Stomach (tissue), 9 donors: ENCODE measurements around the gene KCNJ5. TPM values are rescaled to one million over a fixed set of nuclear protein-coding genes. Genes with fewer than 3 reads are reported as not detected.

Experiments used
- DNase-seq, 2 donors: peaks; one replicate each; pipeline versions ENCODE4 v3.0.0 to v3.0.0-alpha.2; 2013 to 2019
- H3K27ac ChIP-seq, 5 donors: fragments of 200-600 bp in 4 of 5; sonication (generic) in 4 of 5; one replicate each; pipeline ENCODE4 v1.5.1; 2013 to 2019; ENCODE audit warnings: mild to moderate bottlenecking in 1 of 5, moderate library complexity in 1 of 5
- H3K27me3 ChIP-seq, 3 donors: fragments of 200-600 bp; sonication (generic); one replicate each; pipeline ENCODE4 v1.5.1; 2017 to 2019; ENCODE audit warnings: mixed run types in 1 of 3
- H3K36me3 ChIP-seq, 4 donors: fragments of 200-600 bp; sonication (generic); 1 replicate in 3 of 4; 2 replicates in 1 of 4; pipeline ENCODE4 v1.5.1; 2016 to 2019
- H3K4me1 ChIP-seq, 4 donors: fragments of 200-600 bp; sonication (generic); one replicate each; pipeline ENCODE4 v1.5.1; 2016 to 2019
- H3K4me3 ChIP-seq, 4 donors: fragments of 200-600 bp; sonication (generic) in 3 of 4; one replicate each; pipeline ENCODE4 v1.5.1; 2016 to 2019; ENCODE audit warnings: mild to moderate bottlenecking in 1 of 4
- H3K9me3 ChIP-seq, 4 donors: fragments of 200-600 bp; sonication (generic); one replicate each; pipeline ENCODE4 v1.5.1; 2016 to 2019
- EP300 ChIP-seq: sonication (generic); formaldehyde crosslinking; IDR thresholded peaks from one replicate; pipeline ENCODE4 v1.6.1; 2017; ENCODE audit warnings: antibody characterized with exemption
- POLR2A ChIP-seq, 4 donors: fragments of 450-650 bp; IDR thresholded peaks; one replicate each; pipeline ENCODE4 v1.6.1; 2016; ENCODE audit warnings: antibody characterized with exemption in 4 of 4, control low read depth in 2 of 4, mild to moderate bottlenecking in 1 of 4, moderate library complexity in 1 of 4
- POLR2AphosphoS5 ChIP-seq, 3 donors: sonication (generic); formaldehyde crosslinking; IDR thresholded peaks; one replicate each; pipeline ENCODE4 v1.6.1; 2016; ENCODE audit warnings: antibody characterized with exemption in 3 of 3
- WGBS, 5 donors: extraction: QIAGEN DNeasy Blood & Tissue Kit in 3 of 5; methylation state at CpG; one replicate each; pipeline versions ENCODE4 v1.1.5 to v1.1.7; 2013 to 2018; 5-methylcytosine and 5-hydroxymethylcytosine counted together
- intact Hi-C: fragments of 100-400 bp; cut with DNase I; formaldehyde crosslinking; loops from one replicate; pipeline ENCODE4 v1.15.1; 2023; ENCODE audit warnings: low total_unique reads
- polyA plus RNA-seq, 3 donors: library from polyadenylated mRNA; stranded (reverse); fragments of 200-250 nt; gene quantifications; one replicate each; pipeline ENCODE4 v1.2.3, GENCODE V29; 2013
- total RNA-seq, 5 donors: library from RNA; depleted of rRNA; stranded (reverse); fragments of >200 nt; gene quantifications; one replicate each; pipeline versions ENCODE4 v1.1.0 to v1.2.3, GENCODE V29; 2014 to 2016
- TF ChIP-seq, protein P1 (sequence below), 7 experiments: fragments of 450-650 bp in 4 of 7; fragments of 200-600 bp in 3 of 7; sonication (generic) in 3 of 7; IDR thresholded peaks; one replicate each; pipeline ENCODE4 v1.5.1; 2016 to 2019; ENCODE audit warnings: antibody characterized with exemption in 7 of 7, control low read depth in 2 of 7, mild to moderate bottlenecking in 1 of 7
- donor health status: healthy with polysubstance abuse.
- donor health status: Bipolar disorder and iron deficiency.
- donor health status: healthy.

KCNJ5 gene
- total and polyA plus RNA-seq, 8 donors: 0.25 to 1.9 (median 0.83) TPM; not detected in 2

- peaks cover 40 to 62% (median 53%) of the 10 kb centered on the region in 4 donors for H3K4me1 ChIP-seq
- peak overlapping the region in 2 of 5 donors; percentile 29 to 71 for H3K27ac ChIP-seq
- WGBS, 5 donors: 44 to 52% (median 47%) methylated on average over 8 to 9 of the region's 9 CpGs
- no peak for DNase-seq
- intact Hi-C loops: no loop called here
- TF ChIP-seq EP300 (no peak), POLR2AphosphoS5 (IDR thresholded peaks at IDR 0.05) (no peak), POLR2A (IDR thresholded peaks at IDR 0.05) (no peak)
- TF ChIP-seq, protein P1, sequence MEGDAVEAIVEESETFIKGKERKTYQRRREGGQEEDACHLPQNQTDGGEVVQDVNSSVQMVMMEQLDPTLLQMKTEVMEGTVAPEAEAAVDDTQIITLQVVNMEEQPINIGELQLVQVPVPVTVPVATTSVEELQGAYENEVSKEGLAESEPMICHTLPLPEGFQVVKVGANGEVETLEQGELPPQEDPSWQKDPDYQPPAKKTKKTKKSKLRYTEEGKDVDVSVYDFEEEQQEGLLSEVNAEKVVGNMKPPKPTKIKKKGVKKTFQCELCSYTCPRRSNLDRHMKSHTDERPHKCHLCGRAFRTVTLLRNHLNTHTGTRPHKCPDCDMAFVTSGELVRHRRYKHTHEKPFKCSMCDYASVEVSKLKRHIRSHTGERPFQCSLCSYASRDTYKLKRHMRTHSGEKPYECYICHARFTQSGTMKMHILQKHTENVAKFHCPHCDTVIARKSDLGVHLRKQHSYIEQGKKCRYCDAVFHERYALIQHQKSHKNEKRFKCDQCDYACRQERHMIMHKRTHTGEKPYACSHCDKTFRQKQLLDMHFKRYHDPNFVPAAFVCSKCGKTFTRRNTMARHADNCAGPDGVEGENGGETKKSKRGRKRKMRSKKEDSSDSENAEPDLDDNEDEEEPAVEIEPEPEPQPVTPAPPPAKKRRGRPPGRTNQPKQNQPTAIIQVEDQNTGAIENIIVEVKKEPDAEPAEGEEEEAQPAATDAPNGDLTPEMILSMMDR (IDR thresholded peaks at IDR 0.05): no peak
- no peak overlapping the region for H3K4me3 ChIP-seq
- no peaks in the 10 kb centered on the region for H3K36me3 ChIP-seq
- no peaks in the 10 kb centered on the region for H3K9me3 ChIP-seq
- peaks cover 0 to 37% (median 12%) of the 10 kb centered on the region in 3 donors for H3K27me3 ChIP-seq
Observed at GRCh38 chr11:128893578-128894285, 2.6 kb downstream of the KCNJ5 start.

- Histone ChIP-seq H3K27me3 (peaks cover 0 to 36% (median 12%) of the 10 kb centered on the region in 3 donors), H3K27ac (peak overlapping the region in 1 of 5 donors; percentile 71), H3K4me1 (peaks cover 40 to 62% (median 53%) of the 10 kb centered on the region in 4 donors), H3K9me3 (no peaks in the 10 kb centered on the region), H3K36me3 (no peaks in the 10 kb centered on the region), H3K4me3 (no peak overlapping the region)
- DNase-seq: no peak
- intact Hi-C loops: no loop called here
- 32 to 64% (median 50%) methylated on average over 3 of the region's 3 CpGs for WGBS, 5 donors
- TF ChIP-seq POLR2A (IDR thresholded peaks at IDR 0.05): no peak
- TF ChIP-seq EP300: no peak
- TF ChIP-seq, protein P1 (IDR thresholded peaks at IDR 0.05): no peak
- TF ChIP-seq POLR2AphosphoS5 (IDR thresholded peaks at IDR 0.05): no peak
Observed at GRCh38 chr11:128894286-128894681, 3.1 kb downstream of the KCNJ5 start.

DNA sequence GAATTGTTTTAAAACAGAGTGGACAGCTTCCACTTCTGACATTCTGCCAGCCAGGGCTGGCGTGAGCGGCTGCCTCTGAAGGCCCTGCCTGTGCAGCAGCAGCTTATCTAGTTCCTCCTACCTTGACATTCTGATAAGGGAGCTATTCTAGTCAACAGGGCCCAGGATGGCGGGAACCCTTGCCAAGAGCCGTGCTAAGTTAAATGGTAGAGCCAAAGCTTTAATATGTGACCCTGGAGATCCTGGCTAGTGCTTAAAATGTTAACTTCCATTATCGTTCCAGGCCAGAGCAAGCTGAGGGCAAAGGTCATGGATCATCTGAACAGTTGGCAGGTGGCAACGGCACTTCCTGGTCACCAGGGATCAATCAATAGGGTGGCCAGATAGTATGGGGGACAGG is 3.5 kb downstream of the KCNJ5 start:
- intact Hi-C loops: no loop called here
- no peaks in the 10 kb centered on the region for H3K36me3 ChIP-seq
- peaks cover 40 to 62% (median 53%) of the 10 kb centered on the region in 4 donors for H3K4me1 ChIP-seq
- peak in 2 of 3 donors; percentile 69 to 81 for TF ChIP-seq POLR2AphosphoS5 (IDR thresholded peaks at IDR 0.05)
- TF ChIP-seq EP300: no peak
- no peaks in the 10 kb centered on the region for H3K9me3 ChIP-seq
- peaks cover 0 to 32% (median 12%) of the 10 kb centered on the region in 3 donors for H3K27me3 ChIP-seq
- peak overlapping the region in 3 of 5 donors; percentile 41 to 71 (median 48) for H3K27ac ChIP-seq
- WGBS, 5 donors: 22 to 46% (median 42%) methylated on average over 6 of the region's 6 CpGs
- no peak overlapping the region for H3K4me3 ChIP-seq
- DNase-seq: peak; percentile 75 to 93

GRCh38 chr11:128895526-128895925 is 4.4 kb downstream of the KCNJ5 start:
- Histone ChIP-seq H3K4me3 (no peak overlapping the region), H3K36me3 (no peaks in the 10 kb centered on the region), H3K4me1 (peaks cover 35 to 55% (median 50%) of the 10 kb centered on the region in 4 donors), H3K27me3 (peaks cover 0 to 24% (median 6%) of the 10 kb centered on the region in 3 donors), H3K27ac (peak overlapping the region in 2 of 5 donors; percentile 41 to 71), H3K9me3 (no peaks in the 10 kb centered on the region)
- TF ChIP-seq, protein P1 (IDR thresholded peaks at IDR 0.05): no peak
- no peak for TF ChIP-seq POLR2AphosphoS5 (IDR thresholded peaks at IDR 0.05)
- TF ChIP-seq POLR2A (IDR thresholded peaks at IDR 0.05): no peak
- no peak for TF ChIP-seq EP300
- DNase-seq: no peak
- 36 to 73% (median 52%) methylated on average over 9 of the region's 9 CpGs for WGBS, 5 donors
- intact Hi-C loops: no loop called here

DNA sequence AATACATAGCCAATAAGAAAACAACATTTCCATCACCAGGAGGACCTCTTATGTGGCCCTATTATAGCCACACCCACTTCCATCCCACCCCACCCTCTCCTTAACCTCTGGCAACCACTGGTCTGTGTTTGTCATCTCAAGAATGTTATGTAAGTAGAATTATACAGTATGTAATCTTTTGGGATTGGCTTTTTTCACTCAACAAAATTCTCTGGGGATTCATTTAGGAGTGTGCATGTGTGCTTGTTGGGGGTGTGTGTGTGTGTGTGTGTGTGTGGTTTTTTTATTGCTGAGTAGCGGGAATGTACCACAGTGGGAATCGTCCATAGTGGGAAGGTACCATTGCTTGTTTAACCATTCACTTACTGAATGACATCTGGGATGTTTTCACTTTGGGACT is 5.2 kb downstream of the KCNJ5 start:
- Histone ChIP-seq H3K9me3 (no peaks in the 10 kb centered on the region), H3K4me1 (peaks cover 29 to 52% (median 44%) of the 10 kb centered on the region in 4 donors), H3K27me3 (peaks cover 0 to 15% (median 0%) of the 10 kb centered on the region in 3 donors), H3K27ac (no peak overlapping the region), H3K4me3 (no peak overlapping the region), H3K36me3 (no peaks in the 10 kb centered on the region)
- intact Hi-C loops: no loop called here
- TF ChIP-seq, protein P1 (IDR thresholded peaks at IDR 0.05): no peak
- TF ChIP-seq POLR2AphosphoS5 (IDR thresholded peaks at IDR 0.05) (no peak), EP300 (no peak), POLR2A (IDR thresholded peaks at IDR 0.05) (no peak)
- 37 to 57% (median 49%) methylated on average over 2 of the region's 2 CpGs for WGBS, 5 donors
- no peak for DNase-seq
